ENCODE results near the gene STPG3.

The STPG3 gene

GRCh38 chr9:137281345-137282116 is 30.4 kb downstream of the STPG3 start:
- DNase-seq: no peak

GRCh38 chr9:137286975-137287383 is 35.9 kb downstream of the STPG3 start:
- DNase-seq: no peak

DNA sequence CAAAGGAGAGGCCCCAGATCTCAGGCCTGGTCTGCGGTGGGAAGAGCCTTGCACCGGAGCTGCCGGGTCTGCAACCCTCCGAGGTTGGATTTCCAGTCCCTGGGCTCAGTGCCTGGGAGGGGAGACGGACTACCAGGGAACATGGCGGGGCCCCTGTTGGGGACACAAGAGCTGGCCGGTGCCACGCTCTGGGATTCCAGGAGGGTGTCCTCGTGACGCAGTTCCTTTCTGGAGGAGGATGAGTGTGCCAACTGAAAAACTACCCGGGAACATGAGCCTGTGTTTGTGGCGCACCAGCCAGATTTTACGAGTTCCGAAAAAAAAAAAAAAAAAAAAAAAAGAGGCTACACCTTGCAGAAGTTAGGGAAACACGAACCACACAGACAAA is 42.0 kb downstream of the STPG3 start:
- DNase-seq: no peak

- no peak for DNase-seq
These were observed 42.5 kb downstream of the STPG3 start for GRCh38 chr9:137293482-137294090.

- no peak for DNase-seq
These were observed 43.1 kb downstream of the STPG3 start for GRCh38 chr9:137294091-137294680.

DNA sequence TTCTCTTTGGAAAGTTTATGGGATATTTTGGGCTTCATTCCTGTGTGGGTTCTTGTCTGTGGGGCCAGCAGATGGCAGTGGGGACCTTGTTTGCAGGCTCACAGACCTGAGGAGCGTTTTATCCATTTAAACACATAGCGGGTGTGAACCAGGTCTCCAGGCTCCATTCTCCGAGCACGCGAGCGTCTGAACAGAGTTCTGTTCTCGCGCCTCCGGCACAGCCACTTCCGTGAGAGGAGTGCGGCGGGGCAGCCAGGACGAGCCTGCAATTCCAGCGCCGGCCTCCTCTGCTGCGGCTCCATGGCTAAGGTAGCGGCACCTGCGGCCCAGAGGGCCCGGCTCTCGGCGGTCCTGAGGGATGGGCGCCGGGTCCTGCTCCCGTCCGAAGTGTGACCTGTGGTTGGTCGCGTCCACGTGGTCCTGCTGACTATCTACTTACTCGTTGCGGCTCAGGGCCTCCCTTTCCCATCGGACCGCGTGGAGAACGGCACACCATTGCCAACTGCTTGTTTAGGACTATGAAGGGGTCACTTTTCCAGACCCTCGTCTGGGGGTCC is 43.7 kb downstream of the STPG3 start:
- no peak for DNase-seq

- DNase-seq: no peak
These were observed 44.2 kb downstream of the STPG3 start for GRCh38 chr9:137295238-137295811.

GRCh38 chr9:137295849-137296669 is 45.0 kb downstream of the STPG3 start:
- no peak for DNase-seq

DNA sequence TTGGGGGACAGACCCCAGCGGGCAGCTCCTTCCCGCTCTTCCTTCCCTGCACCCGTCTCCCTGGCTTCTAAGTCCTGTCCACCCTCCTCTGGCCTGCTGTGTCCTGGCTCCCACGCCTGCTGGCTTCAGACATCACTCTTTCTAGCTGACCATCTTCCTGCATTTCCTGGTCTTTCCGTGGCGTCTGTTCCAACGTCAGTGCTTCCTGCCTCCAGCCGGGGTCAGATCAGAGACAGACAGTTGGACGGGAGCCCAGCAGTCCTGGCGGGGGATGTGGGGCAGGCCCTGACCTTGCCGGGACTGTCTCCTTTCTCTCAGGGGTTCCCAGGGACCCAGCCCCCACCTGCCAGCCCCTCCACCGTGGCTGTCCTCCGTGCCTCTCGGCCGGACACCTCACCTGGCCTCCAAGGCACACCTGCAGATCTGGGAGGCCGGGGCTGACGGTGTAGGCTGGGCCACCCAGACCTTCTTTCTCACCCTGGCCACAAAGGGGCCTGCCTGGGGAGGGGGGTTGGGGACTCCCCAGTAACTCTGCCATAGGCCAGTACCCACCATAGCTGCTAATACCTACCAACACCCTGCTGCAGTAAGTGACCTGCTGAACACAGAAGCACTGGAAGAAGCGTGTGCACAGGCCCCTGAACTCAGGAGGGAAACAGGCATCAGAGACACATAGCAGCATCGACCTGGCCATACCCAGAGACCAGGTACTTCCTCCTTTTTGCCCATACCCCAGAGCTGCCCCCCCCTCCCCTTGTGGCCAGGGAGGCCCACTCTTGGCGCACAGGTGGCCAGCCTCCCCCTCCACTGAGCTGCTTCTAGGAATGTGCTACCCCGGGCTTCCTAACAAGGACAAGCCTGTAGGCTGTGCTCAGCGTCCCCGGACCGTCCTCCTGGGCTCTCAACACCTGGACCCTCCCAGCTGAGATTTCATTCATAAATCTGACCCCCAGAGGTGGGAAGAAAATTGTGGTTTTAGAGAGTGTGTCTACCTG is 45.9 kb downstream of the STPG3 start:
- DNase-seq: no peak

DNA sequence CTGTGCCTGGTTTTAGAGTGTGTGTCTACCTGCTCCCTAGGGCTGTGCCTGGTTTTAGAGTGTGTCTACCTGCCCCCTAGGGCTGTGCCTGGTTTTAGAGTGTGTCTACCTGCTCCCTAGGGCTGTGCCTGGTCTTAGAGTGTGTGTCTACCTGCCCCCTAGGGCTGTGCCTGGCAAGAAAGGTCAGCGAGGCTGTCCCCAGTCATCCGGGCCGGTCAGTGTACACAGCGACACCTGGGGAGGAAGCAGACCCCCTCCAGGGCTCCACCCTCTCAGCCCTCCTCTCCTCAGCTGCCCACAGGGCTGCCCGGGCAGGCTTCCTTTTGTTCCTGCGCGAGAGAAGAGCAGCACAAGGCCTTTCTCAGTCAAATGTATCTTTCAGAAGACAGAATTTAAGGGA is 46.9 kb downstream of the STPG3 start:
- DNase-seq: no peak

DNA sequence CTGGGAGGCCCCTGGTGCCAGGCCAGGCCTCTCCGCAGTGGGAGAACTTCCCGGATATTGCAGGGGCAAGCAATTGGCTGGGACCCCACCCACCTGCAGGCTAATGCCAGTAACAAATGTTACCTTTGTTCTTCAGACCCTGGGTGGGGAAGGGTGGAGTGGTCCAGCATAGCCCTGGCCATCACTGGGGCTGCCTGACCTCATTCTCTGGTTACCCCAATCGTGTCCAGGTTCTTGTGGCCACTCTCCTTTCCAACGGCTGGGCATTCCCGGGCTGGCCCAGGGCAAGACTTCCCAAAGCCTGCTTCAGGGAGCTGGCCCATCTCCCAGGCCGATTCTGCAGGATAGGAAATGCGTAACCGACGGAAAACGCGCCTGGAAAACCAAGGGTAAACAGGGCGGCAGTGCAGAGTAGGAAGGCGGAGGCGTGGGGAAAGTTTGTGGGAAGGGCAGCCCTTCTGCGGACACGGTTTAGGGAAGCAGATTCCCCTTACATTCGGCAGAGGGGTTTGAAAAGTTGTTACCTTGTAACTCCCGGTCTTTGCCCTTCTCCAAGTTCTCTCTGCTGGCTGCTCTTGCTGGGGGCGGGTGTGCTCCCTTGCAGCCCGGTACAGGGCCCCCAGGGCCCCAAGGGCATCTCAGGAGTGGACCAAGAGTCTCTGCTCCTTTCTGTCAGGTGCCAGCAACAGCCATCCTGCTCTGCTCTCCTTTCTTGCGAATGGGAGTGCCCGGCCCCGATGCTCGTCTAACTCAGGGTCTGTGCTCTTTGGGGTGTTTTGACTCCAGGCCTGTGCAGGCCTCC is 47.5 kb downstream of the STPG3 start:
- no peak for DNase-seq

DNA sequence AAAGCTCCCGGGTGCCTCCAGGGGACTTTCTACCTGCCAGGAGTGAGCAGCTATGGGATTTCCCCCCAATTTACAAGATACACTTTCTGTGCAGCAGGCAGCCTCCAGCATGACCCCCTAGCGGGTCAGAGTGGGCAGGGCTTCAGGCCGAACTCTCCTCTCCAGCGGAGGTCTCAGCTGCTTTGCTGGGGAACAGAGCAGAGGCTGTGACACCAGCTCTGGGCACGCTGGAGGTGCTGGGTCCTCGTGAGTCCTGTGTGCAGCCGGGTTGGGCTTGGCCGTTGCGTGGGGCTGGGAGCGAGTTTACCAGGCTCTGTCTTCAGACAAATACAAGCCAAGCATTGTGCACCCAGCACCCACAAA is 48.1 kb downstream of the STPG3 start:
- no peak for DNase-seq

DNA sequence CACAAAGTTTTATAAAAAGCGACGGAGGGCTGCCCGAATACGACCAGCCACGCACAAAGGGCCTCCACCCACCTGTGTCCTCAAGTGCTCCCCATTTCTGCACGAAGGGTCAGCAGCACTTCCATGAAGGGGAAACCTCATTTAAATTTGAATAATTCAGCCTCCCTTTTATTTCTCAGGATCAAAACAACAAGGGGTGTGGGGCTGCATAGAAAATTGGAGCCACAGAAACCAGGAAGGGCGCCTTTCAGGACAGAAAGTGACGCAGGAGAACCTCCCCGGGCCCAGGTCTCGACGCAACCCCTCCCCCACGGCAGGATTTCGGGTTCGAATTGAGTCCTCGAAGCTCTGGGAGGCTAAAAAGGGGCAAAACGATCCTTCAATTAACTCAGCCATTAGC is 48.9 kb downstream of the STPG3 start:
- no peak for DNase-seq

GRCh38 chr9:137300567-137301080 is 49.5 kb downstream of the STPG3 start:
- DNase-seq: peak; percentile 42

GRCh38 chr9:137301081-137301947 is 50.2 kb downstream of the STPG3 start:
- DNase-seq: peak; percentile 21

- peak; percentile 66 for DNase-seq
These were observed 51.0 kb downstream of the STPG3 start, which contains the start of gene NRARP for GRCh38 chr9:137302118-137302448. Gene NRARP, minus strand, starts transcription at chr9:137302271. Its CDS starts 343 bp downstream, at chr9:137301928.

DNA sequence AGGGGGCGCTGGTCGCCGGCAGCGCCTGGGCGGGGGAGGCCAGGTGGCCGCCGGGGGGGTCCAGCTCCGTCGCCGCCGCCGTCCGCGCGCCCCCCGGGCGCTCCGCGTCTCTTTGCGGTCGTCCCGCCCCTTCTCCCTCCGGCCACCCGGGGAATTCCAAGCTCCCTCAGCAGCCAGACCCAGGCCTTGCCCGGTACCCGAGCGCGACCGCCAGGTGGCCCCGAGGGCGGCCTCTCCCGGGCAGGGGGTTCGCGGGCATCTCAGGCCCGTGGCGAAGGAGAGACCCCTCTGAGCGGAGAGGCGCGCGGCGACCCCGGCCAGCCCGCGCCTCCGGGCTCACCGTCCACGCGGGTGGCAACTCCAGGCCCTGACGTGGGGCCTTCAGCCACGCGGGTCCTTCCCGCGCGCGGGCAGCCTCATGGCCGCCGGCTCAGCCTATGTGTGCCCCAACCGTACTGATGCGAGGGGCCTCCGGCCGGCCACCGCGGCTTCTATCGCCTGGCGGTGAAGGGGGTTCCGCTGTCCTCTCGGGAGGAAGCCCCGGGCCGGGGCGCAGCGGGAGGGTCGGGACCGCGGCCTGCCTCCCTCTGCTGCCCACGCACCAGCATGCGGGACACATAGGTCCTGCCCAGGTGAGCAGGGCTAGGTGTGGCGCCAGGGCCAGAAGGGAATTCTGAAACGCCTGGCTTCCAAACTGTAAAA is 51.5 kb downstream of the STPG3 start:
- DNase-seq: peak; percentile 53
